Measurements from ENCODE around the gene B9D1. TPM values are rescaled to one million over a fixed set of nuclear protein-coding genes. Genes with fewer than 3 reads are reported as not detected.

The B9D1 gene
- total and polyA plus RNA-seq, 4 donors, result 23.5 to 47.9 (median 26.0) TPM

- peaks cover 0 to 3% (median 0%) of the 10 kb centered on the region in 4 donors for H3K36me3 ChIP-seq (ENCODE audit: control insufficient read depth in 4 of 4, insufficient read depth in 4 of 4, low read length in 4 of 4)
- peaks cover 0 to 30% (median 10%) of the 10 kb centered on the region in 5 donors for H3K4me1 ChIP-seq (ENCODE audit: control insufficient read depth in 5 of 5, insufficient read depth in 5 of 5, low read length in 5 of 5)
- DNase-seq (no peak), ATAC-seq (ENCODE audit: insufficient read depth, low FRiP score) (no peak)
- peak overlapping the region; percentile 24 for H3K4me3 ChIP-seq
- no peaks in the 10 kb centered on the region for H3K9me3 ChIP-seq (ENCODE audit: control insufficient read depth in 4 of 4, insufficient read depth in 3 of 4, low read length in 3 of 4)
- WGBS, 2 donors, result 21 to 25% methylated on average over 16 of the region's 16 CpGs
- no peak for TF ChIP-seq CTCF (IDR thresholded peaks at IDR 0.05; ENCODE audit: control extremely low read depth, extremely low read depth)
- peak overlapping the region; percentile 14 to 59 for H3K9ac ChIP-seq (ENCODE audit: insufficient read depth in 1 of 2, low read length in 2 of 2)
- no peaks in the 10 kb centered on the region for H3K27me3 ChIP-seq (ENCODE audit: control insufficient read depth in 3 of 3, insufficient read depth in 3 of 3, low read length in 2 of 3)
- H3K27ac ChIP-seq (ENCODE audit: low read depth in 1 of 2, low read length in 1 of 2), result peak overlapping the region; percentile 70 to 74
These were observed 613 bp downstream of the B9D1 start for GRCh38 chr17:19361944-19362276.

- peaks cover 0 to 30% (median 10%) of the 10 kb centered on the region in 5 donors for H3K4me1 ChIP-seq (ENCODE audit: control insufficient read depth in 5 of 5, insufficient read depth in 5 of 5, low read length in 5 of 5)
- H3K9me3 ChIP-seq (ENCODE audit: control insufficient read depth in 4 of 4, insufficient read depth in 3 of 4, low read length in 3 of 4), result no peaks in the 10 kb centered on the region
- H3K9ac ChIP-seq (ENCODE audit: insufficient read depth in 1 of 2, low read length in 2 of 2), result peak overlapping the region in 1 of 2 donors; percentile 14
- H3K27me3 ChIP-seq (ENCODE audit: control insufficient read depth in 3 of 3, insufficient read depth in 3 of 3, low read length in 2 of 3), result no peaks in the 10 kb centered on the region
- ATAC-seq (ENCODE audit: insufficient read depth, low FRiP score), result no peak
- WGBS, 2 donors, result 85 to 91% methylated on average over 6 of the region's 6 CpGs
- TF ChIP-seq CTCF (IDR thresholded peaks at IDR 0.05; ENCODE audit: control extremely low read depth, extremely low read depth), result no peak
- H3K27ac ChIP-seq (ENCODE audit: low read depth in 1 of 2, low read length in 1 of 2), result no peak overlapping the region
- H3K4me3 ChIP-seq, result no peak overlapping the region
- no peak for DNase-seq
- peaks cover 0 to 3% (median 0%) of the 10 kb centered on the region in 4 donors for H3K36me3 ChIP-seq (ENCODE audit: control insufficient read depth in 4 of 4, insufficient read depth in 4 of 4, low read length in 4 of 4)
These were observed 1.2 kb downstream of the B9D1 start for GRCh38 chr17:19361326-19361725.

- no peaks in the 10 kb centered on the region for H3K9me3 ChIP-seq (ENCODE audit: control insufficient read depth in 4 of 4, insufficient read depth in 3 of 4, low read length in 3 of 4)
- no peak overlapping the region for H3K4me3 ChIP-seq
- no peak for DNase-seq
- TF ChIP-seq CTCF (IDR thresholded peaks at IDR 0.05; ENCODE audit: control extremely low read depth, extremely low read depth), result no peak
- no peak overlapping the region for H3K9ac ChIP-seq (ENCODE audit: insufficient read depth in 1 of 2, low read length in 2 of 2)
- ATAC-seq (ENCODE audit: insufficient read depth, low FRiP score), result no peak
- WGBS, 2 donors, result 93 to 96% methylated on average over 8 of the region's 8 CpGs
- H3K36me3 ChIP-seq (ENCODE audit: control insufficient read depth in 4 of 4, insufficient read depth in 4 of 4, low read length in 4 of 4), result peaks cover 0 to 3% (median 0%) of the 10 kb centered on the region in 4 donors
- H3K27ac ChIP-seq (ENCODE audit: low read depth in 1 of 2, low read length in 1 of 2), result peak overlapping the region in 1 of 2 donors; percentile 12
- H3K4me1 ChIP-seq (ENCODE audit: control insufficient read depth in 5 of 5, insufficient read depth in 5 of 5, low read length in 5 of 5), result peaks cover 0 to 30% (median 10%) of the 10 kb centered on the region in 5 donors
- H3K27me3 ChIP-seq (ENCODE audit: control insufficient read depth in 3 of 3, insufficient read depth in 3 of 3, low read length in 2 of 3), result no peaks in the 10 kb centered on the region
These were observed 1.8 kb downstream of the B9D1 start for GRCh38 chr17:19360772-19361171.

- Histone ChIP-seq H3K27me3 (ENCODE audit: control insufficient read depth in 3 of 3, insufficient read depth in 3 of 3, low read length in 2 of 3) (no peaks in the 10 kb centered on the region), H3K4me1 (ENCODE audit: control insufficient read depth in 5 of 5, insufficient read depth in 5 of 5, low read length in 5 of 5) (peaks cover 0 to 25% (median 10%) of the 10 kb centered on the region in 5 donors), H3K36me3 (ENCODE audit: control insufficient read depth in 4 of 4, insufficient read depth in 4 of 4, low read length in 4 of 4) (peaks cover 0 to 3% (median 0%) of the 10 kb centered on the region in 4 donors), H3K4me3 (no peak overlapping the region), H3K27ac (ENCODE audit: low read depth in 1 of 2, low read length in 1 of 2) (no peak overlapping the region), H3K9ac (ENCODE audit: insufficient read depth in 1 of 2, low read length in 2 of 2) (no peak overlapping the region), H3K9me3 (ENCODE audit: control insufficient read depth in 4 of 4, insufficient read depth in 3 of 4, low read length in 3 of 4) (no peaks in the 10 kb centered on the region)
- ATAC-seq (ENCODE audit: insufficient read depth, low FRiP score) (no peak), DNase-seq (peak in 1 of 3 donors; percentile 10)
- TF ChIP-seq CTCF (IDR thresholded peaks at IDR 0.05; ENCODE audit: control extremely low read depth, extremely low read depth), result no peak
- 94 to 95% methylated on average over 5 of the region's 5 CpGs for WGBS, 2 donors
These were observed 2.7 kb downstream of the B9D1 start for GRCh38 chr17:19359856-19360255.
